H1 (cell line): ENCODE data around the gene CELF1. TPM values are rescaled to one million over a fixed set of nuclear protein-coding genes. Genes with fewer than 3 reads are reported as not detected.

Experiments
- GABPA ChIP-seq: IDR thresholded peaks from 2 replicates; pipeline ENCODE4 v1.6.1; 2011; ENCODE audit warnings: mild to moderate bottlenecking, low read length, moderate library complexity, borderline replicate concordance; ENCODE audit not compliant: insufficient read depth
- SIN3A ChIP-seq, 2 experiments: IDR thresholded peaks in 1 of 2; conservative IDR thresholded peaks in 1 of 2; 2 replicates each; pipeline ENCODE4 v1.6.1; 2011 to 2012; ENCODE audit warnings: low read length in 2 of 2, improper control_type of control experiment in 1 of 2, low read depth in 1 of 2, mild to moderate bottlenecking in 1 of 2
- SRF ChIP-seq: IDR thresholded peaks from 2 replicates; pipeline ENCODE4 v1.6.1; 2011; ENCODE audit warnings: mild to moderate bottlenecking, low read depth, low read length, moderate library complexity
- polyA plus RNA-seq, 7 experiments: library from polyadenylated mRNA; depleted of rRNA in 3 of 7; stranded (reverse) in 5 of 7; unstranded in 2 of 7; fragments of >200 nt in 5 of 7; fragments of 200-250 nt in 2 of 7; gene quantifications; 1 replicate in 5 of 7; 2 replicates in 1 of 7; 4 replicates in 1 of 7; pipeline versions ENCODE4 v1.2.1 to v1.2.3, GENCODE V29; 2011 to 2013; ENCODE audit warnings: missing spikeins in 2 of 7, mixed read lengths in 2 of 7
- total RNA-seq: library from RNA; stranded (reverse); fragmentation: NEBNext Ultra II Directional; extraction: Animal tissue kit (Norgen Biotek cat#: 25700); gene quantifications from 2 replicates; pipeline ENCODE4 v1.2.1, GENCODE V29; 2021
- TF ChIP-seq, protein P1 (sequence below): fragments of 300-600 bp; sonication (generic); IDR thresholded peaks from 2 replicates; pipeline ENCODE4 v1.7.1; 2012; ENCODE audit warnings: low read length, moderate library complexity, mild to moderate bottlenecking, inconsistent platforms; ENCODE audit not compliant: insufficient replicate concordance
- TF ChIP-seq, protein P2 (sequence below): IDR thresholded peaks from 2 replicates; pipeline ENCODE4 v1.6.1; 2012; ENCODE audit warnings: inconsistent platforms

Gene CELF1
- total and polyA plus RNA-seq, 2 of the 8 experiments (the other 6 are each of a cell fraction or from before 2014, with no cell fraction given): 131 to 197 TPM

- TF ChIP-seq SIN3A (conservative IDR thresholded peaks at IDR 0.05 in 1 of 2, IDR thresholded peaks at IDR 0.05 in 1 of 2; ENCODE audit: low read depth in 1 of 2, low read length in 2 of 2) (no peak), GABPA (no peak), SRF (no peak)
- TF ChIP-seq, protein P1, sequence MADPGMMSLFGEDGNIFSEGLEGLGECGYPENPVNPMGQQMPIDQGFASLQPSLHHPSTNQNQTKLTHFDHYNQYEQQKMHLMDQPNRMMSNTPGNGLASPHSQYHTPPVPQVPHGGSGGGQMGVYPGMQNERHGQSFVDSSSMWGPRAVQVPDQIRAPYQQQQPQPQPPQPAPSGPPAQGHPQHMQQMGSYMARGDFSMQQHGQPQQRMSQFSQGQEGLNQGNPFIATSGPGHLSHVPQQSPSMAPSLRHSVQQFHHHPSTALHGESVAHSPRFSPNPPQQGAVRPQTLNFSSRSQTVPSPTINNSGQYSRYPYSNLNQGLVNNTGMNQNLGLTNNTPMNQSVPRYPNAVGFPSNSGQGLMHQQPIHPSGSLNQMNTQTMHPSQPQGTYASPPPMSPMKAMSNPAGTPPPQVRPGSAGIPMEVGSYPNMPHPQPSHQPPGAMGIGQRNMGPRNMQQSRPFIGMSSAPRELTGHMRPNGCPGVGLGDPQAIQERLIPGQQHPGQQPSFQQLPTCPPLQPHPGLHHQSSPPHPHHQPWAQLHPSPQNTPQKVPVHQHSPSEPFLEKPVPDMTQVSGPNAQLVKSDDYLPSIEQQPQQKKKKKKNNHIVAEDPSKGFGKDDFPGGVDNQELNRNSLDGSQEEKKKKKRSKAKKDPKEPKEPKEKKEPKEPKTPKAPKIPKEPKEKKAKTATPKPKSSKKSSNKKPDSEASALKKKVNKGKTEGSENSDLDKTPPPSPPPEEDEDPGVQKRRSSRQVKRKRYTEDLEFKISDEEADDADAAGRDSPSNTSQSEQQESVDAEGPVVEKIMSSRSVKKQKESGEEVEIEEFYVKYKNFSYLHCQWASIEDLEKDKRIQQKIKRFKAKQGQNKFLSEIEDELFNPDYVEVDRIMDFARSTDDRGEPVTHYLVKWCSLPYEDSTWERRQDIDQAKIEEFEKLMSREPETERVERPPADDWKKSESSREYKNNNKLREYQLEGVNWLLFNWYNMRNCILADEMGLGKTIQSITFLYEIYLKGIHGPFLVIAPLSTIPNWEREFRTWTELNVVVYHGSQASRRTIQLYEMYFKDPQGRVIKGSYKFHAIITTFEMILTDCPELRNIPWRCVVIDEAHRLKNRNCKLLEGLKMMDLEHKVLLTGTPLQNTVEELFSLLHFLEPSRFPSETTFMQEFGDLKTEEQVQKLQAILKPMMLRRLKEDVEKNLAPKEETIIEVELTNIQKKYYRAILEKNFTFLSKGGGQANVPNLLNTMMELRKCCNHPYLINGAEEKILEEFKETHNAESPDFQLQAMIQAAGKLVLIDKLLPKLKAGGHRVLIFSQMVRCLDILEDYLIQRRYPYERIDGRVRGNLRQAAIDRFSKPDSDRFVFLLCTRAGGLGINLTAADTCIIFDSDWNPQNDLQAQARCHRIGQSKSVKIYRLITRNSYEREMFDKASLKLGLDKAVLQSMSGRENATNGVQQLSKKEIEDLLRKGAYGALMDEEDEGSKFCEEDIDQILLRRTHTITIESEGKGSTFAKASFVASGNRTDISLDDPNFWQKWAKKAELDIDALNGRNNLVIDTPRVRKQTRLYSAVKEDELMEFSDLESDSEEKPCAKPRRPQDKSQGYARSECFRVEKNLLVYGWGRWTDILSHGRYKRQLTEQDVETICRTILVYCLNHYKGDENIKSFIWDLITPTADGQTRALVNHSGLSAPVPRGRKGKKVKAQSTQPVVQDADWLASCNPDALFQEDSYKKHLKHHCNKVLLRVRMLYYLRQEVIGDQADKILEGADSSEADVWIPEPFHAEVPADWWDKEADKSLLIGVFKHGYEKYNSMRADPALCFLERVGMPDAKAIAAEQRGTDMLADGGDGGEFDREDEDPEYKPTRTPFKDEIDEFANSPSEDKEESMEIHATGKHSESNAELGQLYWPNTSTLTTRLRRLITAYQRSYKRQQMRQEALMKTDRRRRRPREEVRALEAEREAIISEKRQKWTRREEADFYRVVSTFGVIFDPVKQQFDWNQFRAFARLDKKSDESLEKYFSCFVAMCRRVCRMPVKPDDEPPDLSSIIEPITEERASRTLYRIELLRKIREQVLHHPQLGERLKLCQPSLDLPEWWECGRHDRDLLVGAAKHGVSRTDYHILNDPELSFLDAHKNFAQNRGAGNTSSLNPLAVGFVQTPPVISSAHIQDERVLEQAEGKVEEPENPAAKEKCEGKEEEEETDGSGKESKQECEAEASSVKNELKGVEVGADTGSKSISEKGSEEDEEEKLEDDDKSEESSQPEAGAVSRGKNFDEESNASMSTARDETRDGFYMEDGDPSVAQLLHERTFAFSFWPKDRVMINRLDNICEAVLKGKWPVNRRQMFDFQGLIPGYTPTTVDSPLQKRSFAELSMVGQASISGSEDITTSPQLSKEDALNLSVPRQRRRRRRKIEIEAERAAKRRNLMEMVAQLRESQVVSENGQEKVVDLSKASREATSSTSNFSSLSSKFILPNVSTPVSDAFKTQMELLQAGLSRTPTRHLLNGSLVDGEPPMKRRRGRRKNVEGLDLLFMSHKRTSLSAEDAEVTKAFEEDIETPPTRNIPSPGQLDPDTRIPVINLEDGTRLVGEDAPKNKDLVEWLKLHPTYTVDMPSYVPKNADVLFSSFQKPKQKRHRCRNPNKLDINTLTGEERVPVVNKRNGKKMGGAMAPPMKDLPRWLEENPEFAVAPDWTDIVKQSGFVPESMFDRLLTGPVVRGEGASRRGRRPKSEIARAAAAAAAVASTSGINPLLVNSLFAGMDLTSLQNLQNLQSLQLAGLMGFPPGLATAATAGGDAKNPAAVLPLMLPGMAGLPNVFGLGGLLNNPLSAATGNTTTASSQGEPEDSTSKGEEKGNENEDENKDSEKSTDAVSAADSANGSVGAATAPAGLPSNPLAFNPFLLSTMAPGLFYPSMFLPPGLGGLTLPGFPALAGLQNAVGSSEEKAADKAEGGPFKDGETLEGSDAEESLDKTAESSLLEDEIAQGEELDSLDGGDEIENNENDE: no peak
- TF ChIP-seq, protein P2, sequence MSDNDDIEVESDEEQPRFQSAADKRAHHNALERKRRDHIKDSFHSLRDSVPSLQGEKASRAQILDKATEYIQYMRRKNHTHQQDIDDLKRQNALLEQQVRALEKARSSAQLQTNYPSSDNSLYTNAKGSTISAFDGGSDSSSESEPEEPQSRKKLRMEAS: no peak
These were observed 7.6 kb downstream of the CELF1 start (continued) for GRCh38 chr11:47545298-47545697.
